Vagina (tissue), 2 donors: ENCODE measurements around the gene UBA7.

Experiments
- CTCF ChIP-seq, 3 experiments: fragments of 450-650 bp in 2 of 3; fragments of 200-600 bp in 1 of 3; sonication (generic) in 1 of 3; IDR thresholded peaks; one replicate each; pipeline ENCODE4 v1.5.1; 2017 to 2019; ENCODE audit warnings: antibody characterized with exemption in 3 of 3, mild to moderate bottlenecking in 2 of 3, moderate library complexity in 2 of 3
- POLR2A ChIP-seq, 2 donors: fragments of 450-650 bp; IDR thresholded peaks; one replicate each; pipeline ENCODE4 v1.6.1; 2017; ENCODE audit warnings: antibody characterized with exemption in 2 of 2, mild to moderate bottlenecking in 2 of 2, moderate library complexity in 2 of 2

- no peak for TF ChIP-seq CTCF (IDR thresholded peaks at IDR 0.05)
- TF ChIP-seq POLR2A (IDR thresholded peaks at IDR 0.05): no peak
Measured at GRCh38 chr3:49826016-49826415, 12.3 kb upstream of the UBA7 start.
